Endothelial cell of umbilical vein (primary cell): Measurements from ENCODE around the gene AUTS2. TPM values are rescaled to one million over a fixed set of nuclear protein-coding genes. Genes with fewer than 3 reads are reported as not detected.

ENCODE experiments used
- BruUV-seq: library from RNA; stranded (reverse); fragments of 400-500 nt; replicated peaks from 2 replicates; lab custom pipeline; 2021; lab: Mats Ljungman, UMichigan
- CTCF ChIA-PET: fragments of 300-600, 350-600 bp; sonication (Branson Sonifier 250); formaldehyde crosslinking; loops from one replicate; lab custom pipeline; 2021; ENCODE audit warnings: antibody characterized with exemption, inconsistent platforms; lab: Charles Lee
- POLR2A ChIA-PET: fragments of 300-600, 350-600 bp; sonication (Branson Sonifier 250); formaldehyde crosslinking; loops from one replicate; lab custom pipeline; 2021; ENCODE audit warnings: antibody characterized with exemption, inconsistent platforms; lab: Charles Lee
- DNase-seq: peaks from one replicate; pipeline ENCODE4 v3.0.0-alpha.2; 2011; ENCODE audit warnings: low read depth, low spot score
- FAIRE-seq: peaks from 2 replicates; lab custom pipeline; 2011; peaks lifted over from hg19 to GRCh38; lab: Jason Lieb, UNC
- H2AFZ ChIP-seq: 2 replicates; pipeline ENCODE4 v1.6.0; 2012; ENCODE audit warnings: low read depth, low read length, control low read depth, inconsistent platforms
- H3K27ac ChIP-seq: 2 replicates; pipeline ENCODE4 v1.5.1; 2011; ENCODE audit warnings: low read depth, mild to moderate bottlenecking, control low read depth, low read length, moderate library complexity; ENCODE audit not compliant: insufficient read depth
- H3K27me3 ChIP-seq, 2 experiments: 2 replicates each; pipeline versions ENCODE4 v1.6.0 to v1.6.1; 2011; ENCODE audit warnings: low read length in 2 of 2, mixed read lengths in 1 of 2; ENCODE audit not compliant: control insufficient read depth in 2 of 2, insufficient read depth in 2 of 2
- H3K36me3 ChIP-seq, 2 experiments: 2 replicates in 1 of 2; 3 replicates in 1 of 2; pipeline ENCODE4 v1.5.1; 2011; ENCODE audit warnings: low read length in 2 of 2, mild to moderate bottlenecking in 1 of 2, moderate library complexity in 1 of 2; ENCODE audit not compliant: control insufficient read depth in 2 of 2, insufficient read depth in 2 of 2; ENCODE audit errors: extremely low read depth in 1 of 2
- H3K4me1 ChIP-seq: 3 replicates; pipeline ENCODE4 v1.5.1; 2011; ENCODE audit warnings: mild to moderate bottlenecking, low read length; ENCODE audit not compliant: control insufficient read depth, insufficient read depth; ENCODE audit errors: extremely low read depth
- H3K4me2 ChIP-seq: 2 replicates; pipeline ENCODE4 v1.6.1; 2011; ENCODE audit warnings: low read length, control low read depth, mixed read lengths; ENCODE audit not compliant: insufficient read depth
- H3K4me3 ChIP-seq, 3 experiments: fragments of 200-600 bp in 1 of 3; sonication (generic), shearing (Covaris generic) in 1 of 3; replicated peaks in 1 of 3; 2 replicates each; pipeline ENCODE4 v1.5.1; 2011 to 2016; ENCODE audit warnings: control low read depth in 3 of 3, low read length in 3 of 3, mild to moderate bottlenecking in 2 of 3, inconsistent platforms in 1 of 3, low read depth in 1 of 3, moderate library complexity in 1 of 3; ENCODE audit not compliant: insufficient read depth in 1 of 3
- H3K79me2 ChIP-seq: 2 replicates; pipeline ENCODE4 v1.6.0; 2012; ENCODE audit warnings: low read length, inconsistent platforms; ENCODE audit not compliant: control insufficient read depth, insufficient read depth
- H3K9ac ChIP-seq: replicated peaks from 2 replicates; pipeline ENCODE3; 2011; ENCODE audit warnings: low read length, control low read depth; ENCODE audit not compliant: insufficient read depth; ENCODE audit errors: extremely low read depth
- H3K9me1 ChIP-seq: replicated peaks from 3 replicates; pipeline ENCODE4 v1.6.0; 2011; ENCODE audit warnings: mild to moderate bottlenecking, low read length; ENCODE audit not compliant: control insufficient read depth, insufficient read depth; ENCODE audit errors: extremely low read depth
- H3K9me3 ChIP-seq: replicated peaks from 2 replicates; pipeline ENCODE4 v1.5.1; 2012; ENCODE audit warnings: low read length, inconsistent platforms; ENCODE audit not compliant: control insufficient read depth, insufficient read depth
- H4K20me1 ChIP-seq: replicated peaks from 2 replicates; pipeline ENCODE3; 2011; ENCODE audit warnings: mild to moderate bottlenecking, low read length; ENCODE audit not compliant: control insufficient read depth, insufficient read depth; ENCODE audit errors: extremely low read depth
- EZH2 ChIP-seq: IDR thresholded peaks from 2 replicates; pipeline ENCODE4 v1.6.1; 2012; ENCODE audit warnings: borderline replicate concordance, low read depth, mild to moderate bottlenecking, moderate library complexity, low read length, inconsistent platforms; ENCODE audit not compliant: severe bottlenecking
- FOS ChIP-seq: IDR thresholded peaks from 2 replicates; pipeline ENCODE4 v1.6.1; 2011; ENCODE audit warnings: mild to moderate bottlenecking, low read length, moderate library complexity, borderline replicate concordance; ENCODE audit not compliant: insufficient read depth
- GATA2 ChIP-seq: IDR thresholded peaks from 2 replicates; pipeline ENCODE4 v1.7.0; 2011; ENCODE audit warnings: low read depth, mild to moderate bottlenecking, moderate library complexity, mixed read lengths, low read length; ENCODE audit not compliant: insufficient read length, insufficient read depth
- JUN ChIP-seq: IDR thresholded peaks from 2 replicates; pipeline ENCODE4 v1.6.1; 2011; ENCODE audit warnings: borderline replicate concordance, low read depth; ENCODE audit not compliant: insufficient read length, insufficient read depth
- MYC ChIP-seq: IDR thresholded peaks from one replicate; pipeline ENCODE4 v1.6.1; 2011; ENCODE audit warnings: mild to moderate bottlenecking, low read depth, low read length
- POLR2A ChIP-seq: IDR thresholded peaks from 2 replicates; pipeline ENCODE4 v1.6.1; 2012; ENCODE audit warnings: low read depth, mild to moderate bottlenecking, control low read depth, low read length
- POLR2AphosphoS5 ChIP-seq: IDR thresholded peaks from 2 replicates; pipeline ENCODE4 v1.6.1; 2012; ENCODE audit warnings: low read depth, mild to moderate bottlenecking, control low read depth, low read length, moderate library complexity; ENCODE audit not compliant: insufficient read depth
- dilution Hi-C: fragments of 300-500 bp; cut with MboI; formaldehyde crosslinking; loops from one replicate; pipeline ENCODE4 v1.15.0; 2019; ENCODE audit warnings: low sequenced_read_pairs; ENCODE audit not compliant: extremely low pct_ligation_motif_present
- intact Hi-C: fragments of 100-400 bp; cut with micrococcal nuclease; formaldehyde crosslinking; loops from one replicate; pipeline ENCODE4 v1.10.0; 2022
- polyA plus RNA-seq, 4 experiments: library from polyadenylated mRNA; depleted of rRNA in 3 of 4; stranded (reverse) in 3 of 4; unstranded in 1 of 4; fragments of >200 nt; gene quantifications; 2 replicates each; pipeline versions ENCODE4 v1.2.1 to v1.2.3, GENCODE V29; 2011 to 2012; ENCODE audit warnings: missing spikeins in 1 of 4
- total RNA-seq: library from RNA; stranded (reverse); gene quantifications from 2 replicates; pipeline ENCODE4 v1.2.3, GENCODE V29; 2021
- TF ChIP-seq, protein P1 (sequence below), 2 donors: IDR thresholded peaks; 1 replicate in 1 of 2; 2 replicates in 1 of 2; pipeline ENCODE4 v1.5.1; 2011; ENCODE audit warnings: low read length in 2 of 2, mild to moderate bottlenecking in 2 of 2, moderate library complexity in 2 of 2, control low read depth in 1 of 2, inconsistent platforms in 1 of 2, low read depth in 1 of 2; ENCODE audit not compliant: insufficient read depth in 1 of 2; ENCODE audit errors: extremely low read depth in 1 of 2
- TF ChIP-seq, protein P2 (sequence below): IDR thresholded peaks from 2 replicates; pipeline ENCODE4 v1.6.1; 2011; ENCODE audit not compliant: insufficient read depth, insufficient read length

AUTS2 gene
- total and polyA plus RNA-seq, 2 donors (not counting 3 experiments of a cell fraction or from before 2014, with no cell fraction given) = 0.59 to 8.0 TPM

DNA sequence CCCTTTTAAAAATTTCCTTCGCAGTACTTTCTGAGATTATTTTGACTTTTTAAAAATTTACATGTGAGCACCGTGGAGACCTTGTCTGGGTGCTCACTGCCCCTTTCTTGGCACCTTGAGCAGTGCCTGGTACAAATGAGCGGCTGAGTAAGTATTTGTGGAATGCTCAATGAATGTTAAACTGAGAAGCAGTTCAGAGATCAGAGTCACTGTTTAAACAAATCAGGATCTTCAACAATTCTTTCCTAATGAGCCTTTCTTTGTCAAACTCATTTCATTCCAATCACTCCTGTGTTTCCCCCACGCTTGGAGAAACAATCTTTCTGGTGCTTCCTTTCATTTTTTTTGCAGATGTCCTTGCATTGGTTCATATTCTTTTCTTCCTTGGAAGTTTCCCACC is 922.3 kb downstream of the AUTS2 start:
- TF ChIP-seq POLR2AphosphoS5 (no peak), JUN (no peak), FOS (no peak)
- TF ChIP-seq, protein P1, sequence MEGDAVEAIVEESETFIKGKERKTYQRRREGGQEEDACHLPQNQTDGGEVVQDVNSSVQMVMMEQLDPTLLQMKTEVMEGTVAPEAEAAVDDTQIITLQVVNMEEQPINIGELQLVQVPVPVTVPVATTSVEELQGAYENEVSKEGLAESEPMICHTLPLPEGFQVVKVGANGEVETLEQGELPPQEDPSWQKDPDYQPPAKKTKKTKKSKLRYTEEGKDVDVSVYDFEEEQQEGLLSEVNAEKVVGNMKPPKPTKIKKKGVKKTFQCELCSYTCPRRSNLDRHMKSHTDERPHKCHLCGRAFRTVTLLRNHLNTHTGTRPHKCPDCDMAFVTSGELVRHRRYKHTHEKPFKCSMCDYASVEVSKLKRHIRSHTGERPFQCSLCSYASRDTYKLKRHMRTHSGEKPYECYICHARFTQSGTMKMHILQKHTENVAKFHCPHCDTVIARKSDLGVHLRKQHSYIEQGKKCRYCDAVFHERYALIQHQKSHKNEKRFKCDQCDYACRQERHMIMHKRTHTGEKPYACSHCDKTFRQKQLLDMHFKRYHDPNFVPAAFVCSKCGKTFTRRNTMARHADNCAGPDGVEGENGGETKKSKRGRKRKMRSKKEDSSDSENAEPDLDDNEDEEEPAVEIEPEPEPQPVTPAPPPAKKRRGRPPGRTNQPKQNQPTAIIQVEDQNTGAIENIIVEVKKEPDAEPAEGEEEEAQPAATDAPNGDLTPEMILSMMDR (IDR thresholded peaks at IDR 0.05; ENCODE audit: extremely low read depth in 1 of 2, insufficient read depth in 1 of 2, low read depth in 1 of 2, low read length in 2 of 2) = no peak
- Histone ChIP-seq H3K27me3 (no peaks in the 10 kb centered on the region), H2AFZ (no peak overlapping the region), H3K79me2 (no peaks in the 10 kb centered on the region), H3K9ac (no peak overlapping the region), H3K9me1 (no peaks in the 10 kb centered on the region), H3K9me3 (peaks cover 1% of the 10 kb centered on the region), H3K4me1 (no peaks in the 10 kb centered on the region), H3K4me3 (no peak overlapping the region), H4K20me1 (no peaks in the 10 kb centered on the region), H3K36me3 (no peaks in the 10 kb centered on the region), H3K4me2 (no peak overlapping the region), H3K27ac (no peak overlapping the region)
- ChIA-PET POLR2A (no interaction called here), CTCF (no interaction called here)
- intact Hi-C loops = no loop called here
- FAIRE-seq (no peak), DNase-seq (no peak)
- no TSS peak for BruUV-seq
- dilution Hi-C loops = no loop called here

DNA sequence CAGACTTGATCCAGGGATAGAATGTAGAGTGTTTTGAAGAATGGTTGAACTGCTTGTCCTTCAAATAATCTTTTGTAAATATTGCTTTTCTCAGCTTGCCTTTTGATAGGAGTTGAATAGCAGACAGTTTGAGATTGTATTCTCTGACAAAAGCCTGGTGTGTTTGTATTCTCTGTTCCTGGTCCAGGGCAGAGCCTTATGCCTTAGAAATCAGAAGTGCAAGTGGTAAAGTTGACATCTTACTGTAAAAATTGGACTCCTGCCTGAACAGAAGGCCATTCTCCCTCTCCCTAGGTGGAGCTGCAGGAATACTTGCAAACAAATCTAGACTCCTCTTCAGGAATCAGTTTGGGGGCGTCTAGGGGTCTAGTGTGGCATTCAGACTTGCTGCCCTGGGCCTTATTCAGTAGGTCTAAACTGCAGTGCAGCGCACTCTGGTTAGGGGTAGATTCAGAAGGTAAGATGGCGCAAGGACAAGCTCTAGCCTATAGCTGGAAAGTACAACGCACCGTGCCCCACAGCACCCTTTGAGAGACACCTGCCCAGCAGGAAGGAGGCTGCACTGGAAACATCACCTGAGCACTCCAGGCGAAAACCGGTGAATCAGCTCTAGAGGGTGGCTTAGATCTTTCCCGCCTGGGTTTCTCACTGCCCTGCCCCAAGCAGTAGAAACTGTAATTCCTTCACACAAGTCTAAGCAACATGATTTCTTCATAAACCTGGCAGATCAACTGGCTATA is 925.1 kb downstream of the AUTS2 start:
- Histone ChIP-seq H2AFZ (no peak overlapping the region), H3K27me3 (no peaks in the 10 kb centered on the region), H3K36me3 (no peaks in the 10 kb centered on the region), H3K9me3 (peaks cover 5% of the 10 kb centered on the region), H4K20me1 (no peaks in the 10 kb centered on the region), H3K79me2 (no peaks in the 10 kb centered on the region), H3K27ac (no peak overlapping the region), H3K9ac (no peak overlapping the region), H3K4me1 (no peaks in the 10 kb centered on the region), H3K4me3 (no peak overlapping the region), H3K4me2 (no peak overlapping the region), H3K9me1 (no peaks in the 10 kb centered on the region)
- dilution Hi-C loops = no loop called here
- FAIRE-seq (no peak), DNase-seq (no peak)
- intact Hi-C loops = no loop called here
- TF ChIP-seq, protein P1 (IDR thresholded peaks at IDR 0.05; ENCODE audit: extremely low read depth in 1 of 2, insufficient read depth in 1 of 2, low read depth in 1 of 2, low read length in 2 of 2) = no peak
- TF ChIP-seq JUN (no peak), POLR2A (no peak), EZH2 (no peak), FOS (no peak), GATA2 (no peak), MYC (no peak), POLR2AphosphoS5 (no peak)
- TF ChIP-seq, protein P2, sequence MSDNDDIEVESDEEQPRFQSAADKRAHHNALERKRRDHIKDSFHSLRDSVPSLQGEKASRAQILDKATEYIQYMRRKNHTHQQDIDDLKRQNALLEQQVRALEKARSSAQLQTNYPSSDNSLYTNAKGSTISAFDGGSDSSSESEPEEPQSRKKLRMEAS = no peak
- POLR2A ChIA-PET = no interaction called here
- BruUV-seq = no TSS peak
- CTCF ChIA-PET = no interaction called here
